GM18502 (cell line): ENCODE measurements around the gene PUDP.
"Not testable (repeated sequence)": the region's sequence is repeated elsewhere in the genome, so short reads cannot be mapped to it uniquely, and the experiment has no call there.

ENCODE experiments used
- ATAC-seq: cut with Tn5 transposase; IDR thresholded peaks from one replicate; pipeline ENCODE4 v1.9.1; 2021; ENCODE audit warnings: mild to moderate bottlenecking; ENCODE audit not compliant: unreplicated experiment, poor library complexity

Gene PUDP

DNA sequence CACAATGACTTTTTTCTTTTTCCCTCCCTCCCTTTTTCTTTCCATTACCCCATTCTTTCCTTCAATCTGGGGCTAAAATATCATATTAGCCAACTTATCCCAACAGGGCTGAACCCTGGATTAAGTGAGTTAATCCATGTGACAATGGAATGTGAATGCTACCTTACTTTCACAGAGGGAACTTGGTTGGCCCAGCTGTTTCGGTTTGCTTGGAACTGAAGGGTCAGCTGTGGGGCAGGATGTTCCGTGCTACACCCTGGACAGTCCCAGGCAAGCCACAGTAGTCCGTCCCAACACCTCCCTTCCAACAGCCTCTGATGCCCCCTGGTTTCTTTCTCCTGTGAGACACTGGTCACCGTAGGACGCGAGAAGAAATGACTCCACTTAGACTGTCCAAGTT lies 95.4 kb downstream of the PUDP start:
- ATAC-seq: no peak

DNA sequence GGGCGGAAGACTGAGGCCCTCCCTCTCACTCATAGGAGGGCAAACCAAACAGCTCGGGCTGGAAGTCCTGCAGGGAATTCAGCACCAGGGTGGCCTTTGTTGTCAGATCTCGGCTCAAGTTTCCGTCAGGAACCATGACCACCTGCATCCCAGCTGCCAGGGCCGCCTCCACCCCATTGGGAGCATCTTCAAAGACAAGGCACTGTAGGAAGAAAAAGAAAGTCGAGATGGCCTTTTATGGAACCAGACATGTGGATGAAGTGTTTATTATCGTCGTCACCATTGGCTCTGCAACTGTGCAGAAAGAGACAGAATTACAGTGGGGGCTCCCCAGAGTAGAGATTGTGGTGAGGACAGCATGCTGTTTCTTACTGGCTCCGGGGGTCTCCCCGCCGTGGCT lies 97.7 kb downstream of the PUDP start:
- no peak for ATAC-seq

GRCh38 chrX:7047951-7048350 lies 100.0 kb downstream of the PUDP start:
- ATAC-seq: no peak

DNA sequence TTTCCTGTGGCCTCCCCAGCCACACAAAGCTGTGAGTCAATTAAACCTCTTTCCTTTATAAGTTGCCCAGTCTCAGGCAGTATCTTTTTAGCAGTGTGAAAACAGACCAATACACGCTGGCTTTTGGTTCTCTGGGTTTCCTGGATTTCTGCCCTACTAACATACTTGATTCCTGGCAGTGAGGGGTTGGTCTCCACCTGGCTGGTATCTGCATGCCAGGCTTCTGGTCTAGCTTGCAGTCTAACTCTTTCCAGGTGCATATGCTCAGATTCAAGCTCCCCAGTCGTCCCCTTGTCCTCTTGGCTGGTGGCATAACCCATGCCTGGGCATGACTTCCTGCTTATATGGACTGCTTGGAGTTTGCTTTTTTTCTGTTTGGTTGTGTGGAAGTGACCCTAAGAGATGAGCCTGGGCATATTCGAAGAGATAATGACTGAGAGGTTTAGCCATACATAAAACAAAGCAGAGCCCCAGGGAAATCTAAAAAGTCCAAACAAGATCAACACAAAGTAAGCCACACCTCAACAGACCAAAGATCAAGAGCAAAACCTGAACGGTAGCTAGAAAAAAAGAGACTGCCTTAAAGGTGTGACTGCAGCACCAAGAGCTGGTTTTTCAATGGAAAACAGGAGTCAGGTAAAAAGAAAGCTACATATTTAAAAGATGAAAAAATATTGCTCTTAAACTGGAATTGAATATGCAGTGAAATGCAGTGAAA lies 102.6 kb downstream of the PUDP start:
- no peak for ATAC-seq

GRCh38 chrX:7043796-7044433 lies 104.0 kb downstream of the PUDP start:
- not testable (repeated sequence) for ATAC-seq

GRCh38 chrX:7028246-7028645 lies 119.7 kb downstream of the PUDP start:
- ATAC-seq: no peak

DNA sequence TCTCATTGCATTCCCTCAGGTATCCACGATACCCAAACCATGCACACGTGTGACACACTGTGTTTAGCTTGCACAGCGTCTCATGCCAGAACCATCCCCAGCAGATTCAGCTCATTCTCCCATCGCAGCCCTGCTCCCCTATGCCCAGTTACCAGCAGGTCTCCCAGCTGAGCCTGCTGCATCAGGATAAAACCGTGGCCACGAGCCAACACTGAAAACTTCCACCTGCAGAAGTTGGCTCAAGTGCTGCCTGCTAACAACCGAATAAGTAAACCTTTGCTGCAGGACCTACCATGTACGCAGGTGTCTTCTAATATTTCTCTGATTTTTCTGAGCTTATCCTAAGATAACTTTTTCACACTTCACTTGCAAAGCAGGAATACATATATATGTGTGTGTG lies 120.9 kb downstream of the PUDP start:
- ATAC-seq: no peak

- not testable (repeated sequence) for ATAC-seq
Observed at GRCh38 chrX:7026365-7026764, 121.6 kb downstream of the PUDP start.

GRCh38 chrX:7025471-7025870 lies 122.5 kb downstream of the PUDP start:
- no peak for ATAC-seq

DNA sequence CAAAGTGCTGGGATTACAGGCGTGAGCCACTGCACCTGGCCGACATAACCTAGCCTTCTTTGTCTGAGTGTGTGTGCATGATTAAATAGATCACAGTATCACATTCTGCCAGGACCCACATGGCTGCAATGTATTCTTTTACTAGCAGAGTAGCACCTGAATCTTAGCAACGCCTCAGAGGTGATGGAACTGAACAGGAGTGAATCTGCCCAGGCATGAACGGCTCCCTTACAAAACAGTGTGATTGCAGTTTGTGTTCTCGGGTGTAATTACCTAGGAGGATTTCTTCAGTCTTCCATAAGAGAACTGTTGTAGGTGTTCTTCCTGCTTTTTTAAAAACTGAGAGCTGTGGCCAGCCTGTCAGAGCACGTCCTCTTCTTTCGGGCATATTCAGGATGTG lies 123.1 kb downstream of the PUDP start:
- ATAC-seq: no peak

GRCh38 chrX:7022996-7023395 lies 125.0 kb downstream of the PUDP start:
- not testable (repeated sequence) for ATAC-seq

GRCh38 chrX:7021991-7022390 lies 126.0 kb downstream of the PUDP start:
- no peak for ATAC-seq

- ATAC-seq: no peak
Observed at GRCh38 chrX:7019555-7019954, 128.4 kb downstream of the PUDP start.

- not testable (repeated sequence) for ATAC-seq
Observed at GRCh38 chrX:7012262-7012834, 135.6 kb downstream of the PUDP start.

DNA sequence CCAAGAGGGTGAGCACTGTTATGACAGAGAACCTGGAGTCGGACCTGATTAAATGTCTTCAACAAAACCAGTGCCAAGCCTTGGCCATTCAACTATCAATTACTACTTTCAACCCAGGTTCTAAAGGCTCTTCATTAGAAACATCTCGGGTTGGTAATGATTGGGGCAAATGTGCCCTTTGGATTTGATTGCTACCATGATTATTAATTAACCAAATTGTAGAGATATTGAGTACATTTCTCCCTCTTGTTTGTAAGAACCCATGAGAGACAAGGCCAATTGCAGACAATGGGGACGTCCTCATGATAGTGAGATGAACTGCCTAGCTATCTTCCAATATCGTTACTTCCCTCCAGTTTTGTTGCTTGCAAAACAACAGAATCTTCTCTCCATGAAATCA lies 137.1 kb downstream of the PUDP start:
- ATAC-seq: not testable (repeated sequence)

- not testable (repeated sequence) for ATAC-seq
Observed at GRCh38 chrX:7007328-7007727, 140.6 kb downstream of the PUDP start.
